Nephron (organoid): ENCODE results near the gene CNTNAP2.

Experiments
- H3K27ac Mint-ChIP-seq, 3 experiments: 2 replicates each; pipeline ENCODE4 v1.8.0; 2020; ENCODE audit warnings: mixed read lengths in 3 of 3, mild to moderate bottlenecking in 2 of 3, moderate library complexity in 1 of 3
- H3K27me3 Mint-ChIP-seq: 2 replicates; pipeline ENCODE4 v1.8.0; 2021; ENCODE audit warnings: low read depth, mild to moderate bottlenecking, moderate library complexity, mixed read lengths
- H3K36me3 Mint-ChIP-seq: 2 replicates; pipeline ENCODE4 v1.8.0; 2020; ENCODE audit warnings: low read depth, mixed read lengths
- H3K4me1 Mint-ChIP-seq: 2 replicates; pipeline ENCODE4 v1.8.0; 2020; ENCODE audit warnings: mixed read lengths
- H3K4me3 Mint-ChIP-seq, 3 experiments: 2 replicates each; pipeline ENCODE4 v1.8.0; 2020; ENCODE audit warnings: mild to moderate bottlenecking in 3 of 3, mixed read lengths in 3 of 3, moderate library complexity in 2 of 3
- H3K9me3 Mint-ChIP-seq: 2 replicates; pipeline ENCODE4 v1.8.0; 2020; ENCODE audit warnings: mixed read lengths
- CTCF ChIP-seq, 3 experiments: fragments of 200-600 bp; sonication (generic); IDR thresholded peaks; one replicate each; pipeline ENCODE4 v1.5.0; 2021; ENCODE audit warnings: antibody characterized with exemption in 3 of 3; ENCODE audit not compliant: unreplicated experiment in 3 of 3

Gene CNTNAP2

GRCh38 chr7:148318838-148319237 lies 2202.2 kb downstream of the CNTNAP2 start:
- Mint-ChIP-seq H3K36me3 (no peaks in the 10 kb centered on the region), H3K27ac (no peak overlapping the region), H3K27me3 (peaks cover 8% of the 10 kb centered on the region), H3K4me3 (no peak overlapping the region), H3K9me3 (no peaks in the 10 kb centered on the region), H3K4me1 (no peaks in the 10 kb centered on the region)
- TF ChIP-seq CTCF (IDR thresholded peaks at IDR 0.05; ENCODE audit: unreplicated experiment in 3 of 3) = no peak

- Mint-ChIP-seq H3K27ac (no peak overlapping the region), H3K4me3 (no peak overlapping the region), H3K36me3 (no peaks in the 10 kb centered on the region), H3K9me3 (no peaks in the 10 kb centered on the region), H3K4me1 (no peaks in the 10 kb centered on the region), H3K27me3 (peaks cover 7% of the 10 kb centered on the region)
- no peak for TF ChIP-seq CTCF (IDR thresholded peaks at IDR 0.05; ENCODE audit: unreplicated experiment in 3 of 3)
Measured at GRCh38 chr7:148319316-148319808, 2202.8 kb downstream of the CNTNAP2 start.

- peaks cover 6% of the 10 kb centered on the region for H3K36me3 Mint-ChIP-seq
- H3K27ac Mint-ChIP-seq = no peak overlapping the region
- peaks cover 15% of the 10 kb centered on the region for H3K9me3 Mint-ChIP-seq
- H3K27me3 Mint-ChIP-seq = peaks cover 3% of the 10 kb centered on the region
- no peak for TF ChIP-seq CTCF (IDR thresholded peaks at IDR 0.05; ENCODE audit: unreplicated experiment in 3 of 3)
- no peaks in the 10 kb centered on the region for H3K4me1 Mint-ChIP-seq
- H3K4me3 Mint-ChIP-seq = no peak overlapping the region
Measured at GRCh38 chr7:148325208-148325607, 2208.6 kb downstream of the CNTNAP2 start.

GRCh38 chr7:148327379-148327778 lies 2210.8 kb downstream of the CNTNAP2 start:
- H3K36me3 Mint-ChIP-seq = peaks cover 20% of the 10 kb centered on the region
- no peaks in the 10 kb centered on the region for H3K4me1 Mint-ChIP-seq
- no peak overlapping the region for H3K4me3 Mint-ChIP-seq
- peaks cover 11% of the 10 kb centered on the region for H3K27me3 Mint-ChIP-seq
- TF ChIP-seq CTCF (IDR thresholded peaks at IDR 0.05; ENCODE audit: unreplicated experiment in 3 of 3) = no peak
- H3K27ac Mint-ChIP-seq = no peak overlapping the region
- H3K9me3 Mint-ChIP-seq = peaks cover 32% of the 10 kb centered on the region

GRCh38 chr7:148328906-148329305 lies 2212.3 kb downstream of the CNTNAP2 start:
- H3K27me3 Mint-ChIP-seq = peaks cover 11% of the 10 kb centered on the region
- H3K27ac Mint-ChIP-seq = no peak overlapping the region
- no peaks in the 10 kb centered on the region for H3K4me1 Mint-ChIP-seq
- H3K9me3 Mint-ChIP-seq = peaks cover 32% of the 10 kb centered on the region
- no peak overlapping the region for H3K4me3 Mint-ChIP-seq
- H3K36me3 Mint-ChIP-seq = peaks cover 20% of the 10 kb centered on the region
- no peak for TF ChIP-seq CTCF (IDR thresholded peaks at IDR 0.05; ENCODE audit: unreplicated experiment in 3 of 3)

- Mint-ChIP-seq H3K27ac (no peak overlapping the region), H3K27me3 (peaks cover 17% of the 10 kb centered on the region), H3K9me3 (peaks cover 32% of the 10 kb centered on the region), H3K4me1 (peaks cover 5% of the 10 kb centered on the region), H3K36me3 (peaks cover 20% of the 10 kb centered on the region), H3K4me3 (no peak overlapping the region)
- no peak for TF ChIP-seq CTCF (IDR thresholded peaks at IDR 0.05; ENCODE audit: unreplicated experiment in 3 of 3)
Measured at GRCh38 chr7:148330124-148330818, 2213.7 kb downstream of the CNTNAP2 start.
